ENCODE results near the gene CORO6. TPM values are rescaled to one million over a fixed set of nuclear protein-coding genes. Genes with fewer than 3 reads are reported as not detected.

Gene CORO6
- total and polyA plus RNA-seq, 2 donors (not counting 1 experiment from before 2014, with no cell fraction given): 1.4 to 4.0 TPM

DNA sequence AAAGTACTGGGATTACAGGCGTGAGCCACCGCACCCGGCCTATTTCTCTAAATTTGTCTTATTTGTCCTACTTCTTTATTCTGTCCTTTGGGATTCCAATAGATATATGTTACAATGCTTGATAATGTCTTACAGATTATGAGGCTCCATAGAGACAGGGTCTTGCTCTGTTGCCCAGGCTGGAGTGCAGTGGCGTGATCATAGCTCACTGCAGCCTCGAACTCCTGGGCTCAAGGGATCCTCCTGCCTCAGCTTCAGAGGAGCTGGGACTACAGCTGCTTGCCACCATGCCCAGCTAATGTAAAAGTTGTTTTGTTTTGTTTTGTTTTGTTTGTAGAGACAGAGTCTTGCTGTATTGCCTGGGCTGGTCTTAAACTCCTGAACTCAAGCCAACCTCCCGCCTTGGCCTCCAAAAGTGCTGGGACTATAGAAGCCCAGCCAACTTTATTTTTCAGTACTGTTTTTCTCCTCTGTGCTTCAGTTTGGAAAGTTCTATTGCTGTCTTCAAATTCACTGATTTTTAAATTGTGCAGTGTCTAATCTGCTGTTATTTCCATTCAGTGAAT is 19.5 kb downstream of the CORO6 start:
- no peaks in the 10 kb centered on the region for H3K27me3 ChIP-seq (replicated peaks in 1 of 4; ENCODE audit: control extremely low read depth in 1 of 4, control insufficient read depth in 3 of 4, insufficient read depth in 4 of 4, low read length in 3 of 4)
- H3K4me1 ChIP-seq (ENCODE audit: control insufficient read depth in 2 of 2, insufficient read depth in 2 of 2, low read length in 2 of 2): no peaks in the 10 kb centered on the region
- TF ChIP-seq, protein P1, sequence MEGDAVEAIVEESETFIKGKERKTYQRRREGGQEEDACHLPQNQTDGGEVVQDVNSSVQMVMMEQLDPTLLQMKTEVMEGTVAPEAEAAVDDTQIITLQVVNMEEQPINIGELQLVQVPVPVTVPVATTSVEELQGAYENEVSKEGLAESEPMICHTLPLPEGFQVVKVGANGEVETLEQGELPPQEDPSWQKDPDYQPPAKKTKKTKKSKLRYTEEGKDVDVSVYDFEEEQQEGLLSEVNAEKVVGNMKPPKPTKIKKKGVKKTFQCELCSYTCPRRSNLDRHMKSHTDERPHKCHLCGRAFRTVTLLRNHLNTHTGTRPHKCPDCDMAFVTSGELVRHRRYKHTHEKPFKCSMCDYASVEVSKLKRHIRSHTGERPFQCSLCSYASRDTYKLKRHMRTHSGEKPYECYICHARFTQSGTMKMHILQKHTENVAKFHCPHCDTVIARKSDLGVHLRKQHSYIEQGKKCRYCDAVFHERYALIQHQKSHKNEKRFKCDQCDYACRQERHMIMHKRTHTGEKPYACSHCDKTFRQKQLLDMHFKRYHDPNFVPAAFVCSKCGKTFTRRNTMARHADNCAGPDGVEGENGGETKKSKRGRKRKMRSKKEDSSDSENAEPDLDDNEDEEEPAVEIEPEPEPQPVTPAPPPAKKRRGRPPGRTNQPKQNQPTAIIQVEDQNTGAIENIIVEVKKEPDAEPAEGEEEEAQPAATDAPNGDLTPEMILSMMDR (IDR thresholded peaks at IDR 0.05): no peak
- TF ChIP-seq EZH2 (IDR thresholded peaks at IDR 0.05; ENCODE audit: borderline replicate concordance, insufficient read depth, low read depth, low read length, poor library complexity, severe bottlenecking): no peak
- no peak overlapping the region for H3K4me3 ChIP-seq (ENCODE audit: control extremely low read depth in 1 of 5, extremely low read depth in 1 of 5, insufficient read depth in 1 of 5, low read depth in 2 of 5, low read length in 4 of 5)
- H3K79me2 ChIP-seq (ENCODE audit: control insufficient read depth, insufficient read depth, low read length): no peaks in the 10 kb centered on the region
- no peak overlapping the region for H3K27ac ChIP-seq (ENCODE audit: low read length in 2 of 2)
- H3K4me2 ChIP-seq (replicated peaks; ENCODE audit: low read depth, low read length, poor library complexity, severe bottlenecking): no peak overlapping the region
- Mint-ChIP-seq H3K27me3 (no peaks in the 10 kb centered on the region), H3K4me3 (no peak overlapping the region), H3K27ac (no peak overlapping the region), H3K4me1 (no peaks in the 10 kb centered on the region), H3K9me3 (ENCODE audit: insufficient read depth) (no peaks in the 10 kb centered on the region)
- ChIA-PET CTCF (interaction anchor here (0.6 kb wide), 1 partner anchor 231 kb away, joined by 4 read pairs; no protein-coding TSS in a partner anchor), POLR2A (no interaction called here)
- DNase-seq (no peak), ATAC-seq (ENCODE audit: low read depth) (no peak)
- no peak overlapping the region for H3K9ac ChIP-seq (ENCODE audit: low read length)
- 82% methylated on average over 3 of the region's 6 CpGs for WGBS (ENCODE audit: insufficient coverage)
- intact Hi-C loops (cut with micrococcal nuclease): no loop called here
- H3K36me3 ChIP-seq (replicated peaks in 1 of 2; ENCODE audit: control extremely low read depth in 1 of 2, control insufficient read depth in 1 of 2, extremely low read depth in 1 of 2, insufficient read depth in 2 of 2, low read length in 1 of 2): no peaks in the 10 kb centered on the region
- H4K20me1 ChIP-seq (ENCODE audit: control insufficient read depth, insufficient read depth, low read length, poor library complexity, severe bottlenecking): no peaks in the 10 kb centered on the region
- H2AFZ ChIP-seq (ENCODE audit: insufficient read depth, low read depth, low read length, poor library complexity, severe bottlenecking): no peak overlapping the region
- no peaks in the 10 kb centered on the region for H3K9me3 ChIP-seq (ENCODE audit: control extremely low read depth in 1 of 3, control insufficient read depth in 2 of 3, insufficient read depth in 1 of 3, low read length in 2 of 3)

DNA sequence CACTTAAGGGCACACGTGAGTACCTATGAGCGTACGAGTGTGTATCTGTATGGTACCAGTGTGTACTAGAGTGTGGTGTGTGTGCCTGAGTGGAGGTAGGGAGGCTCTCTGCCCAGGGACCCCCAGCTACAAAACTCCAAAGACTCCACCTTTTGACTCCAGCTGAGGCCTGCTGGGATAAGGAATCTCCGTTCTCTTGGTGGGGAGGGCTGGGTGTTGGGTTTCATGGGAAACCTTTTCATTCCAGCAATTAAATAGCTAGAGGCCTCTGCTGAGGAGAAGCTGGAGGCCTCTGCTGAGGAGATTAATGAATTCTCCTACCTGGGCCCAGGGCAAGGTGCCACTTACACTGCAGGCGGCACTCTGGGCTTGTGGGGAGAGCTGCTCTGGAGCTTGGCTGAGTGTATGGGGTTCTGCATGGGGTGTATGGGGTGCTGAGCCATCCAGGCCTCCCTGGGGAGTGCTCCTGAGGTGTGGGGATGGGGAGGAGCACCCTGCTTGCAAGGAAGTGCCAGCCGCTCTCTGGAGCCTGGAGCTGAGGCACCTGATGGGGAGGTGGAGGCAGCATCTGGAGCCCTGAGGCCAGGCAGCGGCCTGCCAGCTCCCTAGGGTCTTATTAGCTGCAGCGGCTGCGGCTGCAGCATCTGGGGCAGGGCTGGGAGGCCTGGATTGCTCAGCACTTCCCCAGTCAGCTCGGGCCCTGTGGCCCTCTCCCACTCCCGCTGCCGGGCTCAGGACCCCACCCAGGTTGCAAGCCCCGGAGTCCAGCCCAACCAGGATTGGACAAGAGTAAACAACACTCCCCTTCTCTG is 25.1 kb downstream of the CORO6 start:
- Histone ChIP-seq H2AFZ (ENCODE audit: insufficient read depth, low read depth, low read length, poor library complexity, severe bottlenecking) (no peak overlapping the region), H3K4me2 (replicated peaks; ENCODE audit: low read depth, low read length, poor library complexity, severe bottlenecking) (no peak overlapping the region), H3K79me2 (ENCODE audit: control insufficient read depth, insufficient read depth, low read length) (no peaks in the 10 kb centered on the region), H3K9ac (ENCODE audit: low read length) (no peak overlapping the region), H3K9me3 (ENCODE audit: control extremely low read depth in 1 of 3, control insufficient read depth in 2 of 3, insufficient read depth in 1 of 3, low read length in 2 of 3) (no peaks in the 10 kb centered on the region), H3K36me3 (replicated peaks in 1 of 2; ENCODE audit: control extremely low read depth in 1 of 2, control insufficient read depth in 1 of 2, extremely low read depth in 1 of 2, insufficient read depth in 2 of 2, low read length in 1 of 2) (no peaks in the 10 kb centered on the region), H3K4me3 (ENCODE audit: control extremely low read depth in 1 of 5, extremely low read depth in 1 of 5, insufficient read depth in 1 of 5, low read depth in 2 of 5, low read length in 4 of 5) (no peak overlapping the region), H3K27me3 (replicated peaks in 1 of 4; ENCODE audit: control extremely low read depth in 1 of 4, control insufficient read depth in 3 of 4, insufficient read depth in 4 of 4, low read length in 3 of 4) (peaks cover 0 to 7% (median 2%) of the 10 kb centered on the region in 4 experiments), H3K4me1 (ENCODE audit: control insufficient read depth in 2 of 2, insufficient read depth in 2 of 2, low read length in 2 of 2) (peaks cover 10 to 13% of the 10 kb centered on the region in 2 donors), H4K20me1 (ENCODE audit: control insufficient read depth, insufficient read depth, low read length, poor library complexity, severe bottlenecking) (no peaks in the 10 kb centered on the region), H3K27ac (ENCODE audit: low read length in 2 of 2) (no peak overlapping the region)
- ATAC-seq (ENCODE audit: low read depth) (no peak), DNase-seq (no peak)
- peaks cover 10% of the 10 kb centered on the region for H3K4me1 Mint-ChIP-seq
- H3K27ac Mint-ChIP-seq: no peak overlapping the region
- 97% methylated on average over 7 of the region's 13 CpGs for WGBS (ENCODE audit: insufficient coverage)
- ChIA-PET POLR2A (no interaction called here), CTCF (interaction anchor here (0.9 to 2.2 kb wide), 6 partner anchors 10 to 20 kb away, joined by 3 to 7 read pairs (median 4); no protein-coding TSS in a partner anchor)
- TF ChIP-seq, protein P1 (IDR thresholded peaks at IDR 0.05): no peak
- no peak for TF ChIP-seq EZH2 (IDR thresholded peaks at IDR 0.05; ENCODE audit: borderline replicate concordance, insufficient read depth, low read depth, low read length, poor library complexity, severe bottlenecking)
- no peak overlapping the region for H3K4me3 Mint-ChIP-seq
- intact Hi-C loops (cut with micrococcal nuclease): no loop called here
- H3K9me3 Mint-ChIP-seq (ENCODE audit: insufficient read depth): no peaks in the 10 kb centered on the region
- H3K27me3 Mint-ChIP-seq: no peaks in the 10 kb centered on the region
